Left ventricle myocardium inferior (tissue), 1 donor: ENCODE data around the gene KCNQ1. TPM values are rescaled to one million over a fixed set of nuclear protein-coding genes. Genes with fewer than 3 reads are reported as not detected.

Experiments
- DNase-seq: peaks from one replicate; pipeline ENCODE4 v3.0.0-alpha.2; 2020
- H3K27ac ChIP-seq: fragments of 200-600 bp; replicated peaks from 2 replicates; pipeline ENCODE4 v1.8.0; 2021
- H3K27me3 ChIP-seq: fragments of 200-600 bp; 2 replicates; pipeline ENCODE4 v1.8.0; 2021; ENCODE audit warnings: low read depth
- H3K36me3 ChIP-seq: fragments of 200-600 bp; 2 replicates; pipeline ENCODE4 v1.8.0; 2021
- H3K4me1 ChIP-seq: fragments of 200-600 bp; 2 replicates; pipeline ENCODE4 v1.8.0; 2021
- H3K4me3 ChIP-seq: fragments of 200-600 bp; 2 replicates; pipeline ENCODE4 v1.8.0; 2021; ENCODE audit warnings: mild to moderate bottlenecking, moderate library complexity
- H3K9me3 ChIP-seq: fragments of 200-600 bp; replicated peaks from 2 replicates; pipeline ENCODE4 v1.8.0; 2021
- intact Hi-C: fragments of 100-400 bp; cut with micrococcal nuclease; formaldehyde crosslinking; loops from one replicate; pipeline ENCODE4 v1.11.0; 2022
- total RNA-seq: library from RNA; stranded (reverse); fragmentation: NEBNext Ultra II Directional; extraction: Animal tissue kit (Norgen Biotek cat#: 25700); gene quantifications from one replicate; pipeline ENCODE4 v1.2.1, GENCODE V29; 2021
- TF ChIP-seq, protein P1 (sequence below): fragments of 200-600 bp; IDR thresholded peaks from 2 replicates; pipeline ENCODE4 v1.8.0; 2021; ENCODE audit warnings: antibody characterized with exemption, mild to moderate bottlenecking, borderline replicate concordance
- donor health status: DM: no; HTN: yes; CAD: no; lungs with severe emphysema.

The KCNQ1 gene
- total RNA-seq, 1 donor from 2014 or later, result 41.8 TPM

DNA sequence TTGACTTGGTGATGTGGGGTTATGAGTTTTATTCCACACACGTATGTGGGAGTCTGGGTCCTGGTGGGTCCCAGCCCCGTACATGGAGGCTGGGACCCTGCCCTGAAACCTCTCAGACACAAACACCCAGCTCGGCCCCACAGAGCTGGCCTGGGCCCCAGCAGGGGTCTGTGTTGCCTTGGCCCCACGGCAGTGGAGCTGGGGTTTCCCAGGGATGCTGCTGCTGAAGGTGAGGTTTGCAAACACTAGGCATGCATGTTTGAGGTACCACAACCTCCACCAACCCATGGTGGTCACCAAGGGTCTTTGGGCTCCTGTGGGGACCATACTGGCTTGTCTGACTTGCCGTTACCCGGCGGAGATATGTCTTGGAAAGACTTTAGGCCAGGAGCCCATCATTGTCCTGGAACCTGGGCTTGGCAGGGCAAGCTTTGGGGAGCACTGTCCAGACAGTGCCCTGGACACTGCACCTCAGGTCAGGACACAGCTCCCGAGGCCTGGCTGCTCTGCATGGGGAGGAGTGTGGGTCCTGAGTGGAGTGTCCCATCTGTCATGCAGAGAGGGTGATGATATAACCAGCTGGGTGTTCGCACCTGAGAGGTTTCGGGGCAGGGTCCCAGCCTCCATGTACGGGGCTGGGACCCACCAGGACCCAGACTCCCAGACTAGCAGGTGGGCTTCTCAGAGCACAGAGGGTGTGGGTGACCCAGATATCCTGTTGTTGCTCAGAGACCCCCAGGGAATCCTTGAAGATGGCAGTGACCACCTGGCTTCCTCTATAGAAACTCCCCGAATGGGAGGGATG is 63.3 kb downstream of the KCNQ1 start:
- Histone ChIP-seq H3K27ac (no peak overlapping the region), H3K4me3 (no peak overlapping the region), H3K4me1 (peaks cover 46% of the 10 kb centered on the region), H3K9me3 (no peaks in the 10 kb centered on the region), H3K36me3 (no peaks in the 10 kb centered on the region), H3K27me3 (no peaks in the 10 kb centered on the region)
- DNase-seq, result no peak
- intact Hi-C loops, result no loop called here
- TF ChIP-seq, protein P1, sequence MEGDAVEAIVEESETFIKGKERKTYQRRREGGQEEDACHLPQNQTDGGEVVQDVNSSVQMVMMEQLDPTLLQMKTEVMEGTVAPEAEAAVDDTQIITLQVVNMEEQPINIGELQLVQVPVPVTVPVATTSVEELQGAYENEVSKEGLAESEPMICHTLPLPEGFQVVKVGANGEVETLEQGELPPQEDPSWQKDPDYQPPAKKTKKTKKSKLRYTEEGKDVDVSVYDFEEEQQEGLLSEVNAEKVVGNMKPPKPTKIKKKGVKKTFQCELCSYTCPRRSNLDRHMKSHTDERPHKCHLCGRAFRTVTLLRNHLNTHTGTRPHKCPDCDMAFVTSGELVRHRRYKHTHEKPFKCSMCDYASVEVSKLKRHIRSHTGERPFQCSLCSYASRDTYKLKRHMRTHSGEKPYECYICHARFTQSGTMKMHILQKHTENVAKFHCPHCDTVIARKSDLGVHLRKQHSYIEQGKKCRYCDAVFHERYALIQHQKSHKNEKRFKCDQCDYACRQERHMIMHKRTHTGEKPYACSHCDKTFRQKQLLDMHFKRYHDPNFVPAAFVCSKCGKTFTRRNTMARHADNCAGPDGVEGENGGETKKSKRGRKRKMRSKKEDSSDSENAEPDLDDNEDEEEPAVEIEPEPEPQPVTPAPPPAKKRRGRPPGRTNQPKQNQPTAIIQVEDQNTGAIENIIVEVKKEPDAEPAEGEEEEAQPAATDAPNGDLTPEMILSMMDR, result no peak

DNA sequence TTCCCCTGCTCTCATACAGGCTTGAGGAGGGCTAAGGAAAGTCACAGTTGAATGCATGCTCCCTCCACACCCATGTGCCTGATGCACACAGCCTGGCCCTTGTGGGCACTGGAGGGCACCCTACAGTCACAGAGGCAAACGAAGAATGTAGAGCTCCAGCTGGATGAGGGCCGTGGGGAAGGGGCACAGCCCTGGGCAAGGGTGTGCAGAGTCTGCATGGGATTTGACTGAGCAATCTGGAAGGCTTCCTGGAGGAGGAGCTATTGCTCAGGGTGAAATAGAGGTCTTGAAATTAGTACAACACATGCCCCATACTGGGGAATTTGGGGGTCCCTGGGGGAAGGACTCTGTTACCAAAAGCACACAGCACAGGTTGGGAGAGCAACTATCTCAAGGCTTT is 64.0 kb downstream of the KCNQ1 start:
- Histone ChIP-seq H3K9me3 (no peaks in the 10 kb centered on the region), H3K27me3 (no peaks in the 10 kb centered on the region), H3K27ac (peak overlapping the region; percentile 84), H3K36me3 (no peaks in the 10 kb centered on the region), H3K4me3 (no peak overlapping the region), H3K4me1 (peaks cover 52% of the 10 kb centered on the region)
- TF ChIP-seq, protein P1, result no peak
- intact Hi-C loops, result no loop called here
- DNase-seq, result no peak

DNA sequence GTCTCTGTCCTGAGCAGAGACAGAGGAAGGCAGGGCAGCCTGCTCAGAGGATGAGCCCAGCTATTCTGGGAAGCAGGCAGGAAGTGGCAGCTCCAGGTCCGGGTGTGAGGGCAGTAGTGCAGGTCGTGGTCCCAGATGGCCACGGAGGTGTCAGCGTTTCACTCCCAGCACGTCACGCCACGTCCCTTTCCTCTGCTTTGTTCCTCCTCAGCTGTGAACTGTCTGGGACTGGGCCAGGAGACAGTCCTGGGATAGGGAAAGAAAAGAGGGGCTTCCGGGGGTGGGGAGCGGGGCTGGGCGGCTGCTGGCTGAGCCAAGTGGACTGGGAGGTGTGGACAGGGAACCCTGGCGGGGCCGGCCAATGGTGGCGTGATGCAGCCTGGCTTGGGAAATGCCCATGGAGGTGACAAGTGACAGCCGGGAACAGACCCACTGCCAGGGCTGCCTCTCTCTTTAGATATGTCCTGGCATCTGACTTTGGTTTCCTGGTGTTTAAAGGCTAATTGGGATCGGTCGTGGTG is 64.7 kb downstream of the KCNQ1 start:
- Histone ChIP-seq H3K9me3 (no peaks in the 10 kb centered on the region), H3K4me1 (peaks cover 60% of the 10 kb centered on the region), H3K4me3 (peak overlapping the region; percentile 29), H3K27me3 (no peaks in the 10 kb centered on the region), H3K36me3 (no peaks in the 10 kb centered on the region), H3K27ac (peak overlapping the region; percentile 84)
- TF ChIP-seq, protein P1, result no peak
- intact Hi-C loops, result no loop called here
- peak; percentile 69 for DNase-seq

DNA sequence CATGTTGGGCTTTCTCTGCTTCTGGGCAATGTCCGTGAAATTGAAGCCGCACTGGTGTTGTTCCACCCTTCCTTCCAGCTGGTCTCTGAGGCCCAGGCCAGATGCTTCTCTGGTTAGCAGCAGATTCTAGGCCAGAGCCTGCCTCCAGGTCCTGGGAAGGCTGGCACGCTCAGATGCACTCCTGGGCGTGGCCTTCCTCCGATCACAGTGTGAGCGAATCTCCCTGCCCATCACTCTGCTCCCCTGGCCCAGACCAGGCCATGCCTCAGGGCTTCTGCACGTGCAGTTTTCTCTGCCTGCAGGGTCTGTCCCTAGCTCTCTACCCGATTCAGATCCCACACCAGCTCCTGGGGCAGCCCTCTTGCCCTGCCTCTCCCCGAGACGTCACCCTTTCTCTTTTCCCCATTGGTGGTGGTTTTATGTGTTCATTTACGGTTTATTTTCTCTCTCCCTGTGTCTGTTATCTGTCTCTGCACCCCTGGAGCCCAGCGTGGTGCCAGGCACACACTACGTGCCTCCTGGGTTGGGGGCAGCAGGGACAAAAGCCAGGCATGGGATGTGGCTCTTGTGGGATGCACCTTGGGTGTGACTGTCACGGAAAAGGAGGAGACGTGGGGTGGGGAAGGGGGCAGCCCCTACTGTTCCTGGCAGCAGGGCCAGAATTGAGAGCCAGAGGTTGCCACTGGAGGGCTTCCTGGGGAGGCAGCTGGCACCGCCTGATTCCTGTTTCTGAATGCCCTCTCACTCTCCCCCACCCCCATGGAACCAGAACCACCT is 66.0 kb downstream of the KCNQ1 start:
- DNase-seq, result peak; percentile 18
- peaks cover 73% of the 10 kb centered on the region for H3K4me1 ChIP-seq
- intact Hi-C loops, result no loop called here

More for the DNA sequence above, 66.0 kb downstream of the KCNQ1 start:
- H3K36me3 ChIP-seq, result no peaks in the 10 kb centered on the region
- no peaks in the 10 kb centered on the region for H3K9me3 ChIP-seq
- H3K4me3 ChIP-seq, result peak overlapping the region; percentile 9
- H3K27ac ChIP-seq, result peak overlapping the region; percentile 84
- TF ChIP-seq, protein P1, result no peak
- no peaks in the 10 kb centered on the region for H3K27me3 ChIP-seq
